ENCODE results near the gene SNAI3. TPM values are rescaled to one million over a fixed set of nuclear protein-coding genes. Genes with fewer than 3 reads are reported as not detected.
A peak's percentile ranks its signal among the peaks of the same experiment; 100 is the strongest.

SNAI3 gene
- total and polyA plus RNA-seq, 3 experiments from 2014 or later = 2.2 to 13.5 (median 2.8) TPM

GRCh38 chr16:88732172-88732960 is 46.1 kb upstream of the SNAI3 start:
- DNase-seq = no peak
- Mint-ChIP-seq H3K4me1 (peaks cover 0 to 2% (median under 1%) of the 10 kb centered on the region in 3 donors), H3K36me3 (peaks cover 0 to 53% (median 2%) of the 10 kb centered on the region in 3 donors), H3K4me3 (no peak overlapping the region), H3K9me3 (no peaks in the 10 kb centered on the region), H3K27ac (peak overlapping the region in 1 of 8 donors; percentile 50), H3K27me3 (no peaks in the 10 kb centered on the region)
- H3K9me3 ChIP-seq (ENCODE audit: low read length) = no peaks in the 10 kb centered on the region
- H3K27ac ChIP-seq (ENCODE audit: low read depth, low read length) = no peak overlapping the region
- peaks cover 4% of the 10 kb centered on the region for H3K4me1 ChIP-seq (ENCODE audit: insufficient read depth, low read length)
- ChIA-PET CTCF (no interaction called here), POLR2A (no interaction called here)
- H3K36me3 ChIP-seq (ENCODE audit: insufficient read depth, low read length) = peaks cover 16% of the 10 kb centered on the region
- no peaks in the 10 kb centered on the region for H3K27me3 ChIP-seq (ENCODE audit: insufficient read depth, low read length, poor library complexity, severe bottlenecking)
- no peak overlapping the region for H3K4me3 ChIP-seq (ENCODE audit: low read length)

- no peaks in the 10 kb centered on the region for H3K27me3 ChIP-seq (ENCODE audit: insufficient read depth, low read length, poor library complexity, severe bottlenecking)
- no peak overlapping the region for H3K27ac ChIP-seq (ENCODE audit: low read depth, low read length)
- Mint-ChIP-seq H3K4me3 (no peak overlapping the region), H3K27ac (peak overlapping the region in 1 of 8 donors; percentile 66), H3K4me1 (peaks cover 0 to 2% (median 0%) of the 10 kb centered on the region in 3 donors), H3K27me3 (no peaks in the 10 kb centered on the region), H3K9me3 (no peaks in the 10 kb centered on the region), H3K36me3 (peaks cover 0 to 57% (median 2%) of the 10 kb centered on the region in 3 donors)
- ChIA-PET CTCF (no interaction called here), POLR2A (no interaction called here)
- H3K36me3 ChIP-seq (ENCODE audit: insufficient read depth, low read length) = peaks cover 16% of the 10 kb centered on the region
- no peak overlapping the region for H3K4me3 ChIP-seq (ENCODE audit: low read length)
- no peaks in the 10 kb centered on the region for H3K9me3 ChIP-seq (ENCODE audit: low read length)
- DNase-seq = no peak
- H3K4me1 ChIP-seq (ENCODE audit: insufficient read depth, low read length) = no peaks in the 10 kb centered on the region
Measured at GRCh38 chr16:88731699-88732098, 45.4 kb upstream of the SNAI3 start.

- H3K27ac Mint-ChIP-seq = peak overlapping the region in 4 of 8 donors; percentile 38 to 91 (median 62)
- no peaks in the 10 kb centered on the region for H3K9me3 Mint-ChIP-seq
- H3K4me1 Mint-ChIP-seq = peaks cover 0 to 2% (median 0%) of the 10 kb centered on the region in 3 donors
- no peaks in the 10 kb centered on the region for H3K27me3 ChIP-seq (ENCODE audit: insufficient read depth, low read length, poor library complexity, severe bottlenecking)
- H3K9me3 ChIP-seq (ENCODE audit: low read length) = no peaks in the 10 kb centered on the region
- no peak overlapping the region for H3K4me3 Mint-ChIP-seq
- peaks cover 0 to 59% (median 4%) of the 10 kb centered on the region in 3 donors for H3K36me3 Mint-ChIP-seq
- no peak overlapping the region for H3K4me3 ChIP-seq (ENCODE audit: low read length)
- H3K4me1 ChIP-seq (ENCODE audit: insufficient read depth, low read length) = no peaks in the 10 kb centered on the region
- CTCF ChIA-PET = no interaction called here
- peaks cover 18% of the 10 kb centered on the region for H3K36me3 ChIP-seq (ENCODE audit: insufficient read depth, low read length)
- H3K27me3 Mint-ChIP-seq = no peaks in the 10 kb centered on the region
- POLR2A ChIA-PET = no interaction called here
- no peak overlapping the region for H3K27ac ChIP-seq (ENCODE audit: low read depth, low read length)
- DNase-seq = no peak
Measured at GRCh38 chr16:88730632-88731607, 44.6 kb upstream of the SNAI3 start.

- Mint-ChIP-seq H3K36me3 (peaks cover 0 to 66% (median 4%) of the 10 kb centered on the region in 3 donors), H3K27ac (peak overlapping the region in 1 of 8 donors; percentile 33), H3K9me3 (no peaks in the 10 kb centered on the region), H3K27me3 (no peaks in the 10 kb centered on the region), H3K4me1 (peaks cover 0 to 2% (median 0%) of the 10 kb centered on the region in 3 donors), H3K4me3 (no peak overlapping the region)
- H3K9me3 ChIP-seq (ENCODE audit: low read length) = no peaks in the 10 kb centered on the region
- CTCF ChIA-PET = no interaction called here
- no peak overlapping the region for H3K27ac ChIP-seq (ENCODE audit: low read depth, low read length)
- POLR2A ChIA-PET = no interaction called here
- no peak overlapping the region for H3K4me3 ChIP-seq (ENCODE audit: low read length)
- no peak for DNase-seq
- no peaks in the 10 kb centered on the region for H3K27me3 ChIP-seq (ENCODE audit: insufficient read depth, low read length, poor library complexity, severe bottlenecking)
- no peaks in the 10 kb centered on the region for H3K4me1 ChIP-seq (ENCODE audit: insufficient read depth, low read length)
- H3K36me3 ChIP-seq (ENCODE audit: insufficient read depth, low read length) = peaks cover 25% of the 10 kb centered on the region
Measured at GRCh38 chr16:88727871-88728270, 41.6 kb upstream of the SNAI3 start.

- POLR2A ChIA-PET = no interaction called here
- CTCF ChIA-PET = interaction anchor here (1.7 kb wide), 1 partner anchor 10 kb away, joined by 5 read pairs; no protein-coding TSS in a partner anchor
- no peaks in the 10 kb centered on the region for H3K27me3 ChIP-seq (ENCODE audit: insufficient read depth, low read length, poor library complexity, severe bottlenecking)
- no peak overlapping the region for H3K4me3 ChIP-seq (ENCODE audit: low read length)
- Mint-ChIP-seq H3K4me3 (no peak overlapping the region), H3K36me3 (peaks cover 0 to 70% (median 4%) of the 10 kb centered on the region in 3 donors), H3K27me3 (no peaks in the 10 kb centered on the region), H3K9me3 (no peaks in the 10 kb centered on the region), H3K4me1 (peaks cover 0 to 2% (median 0%) of the 10 kb centered on the region in 3 donors), H3K27ac (no peak overlapping the region)
- no peak overlapping the region for H3K27ac ChIP-seq (ENCODE audit: low read depth, low read length)
- H3K9me3 ChIP-seq (ENCODE audit: low read length) = no peaks in the 10 kb centered on the region
- DNase-seq = no peak
- peaks cover 27% of the 10 kb centered on the region for H3K36me3 ChIP-seq (ENCODE audit: insufficient read depth, low read length)
- no peaks in the 10 kb centered on the region for H3K4me1 ChIP-seq (ENCODE audit: insufficient read depth, low read length)
Measured at GRCh38 chr16:88726981-88727380, 40.7 kb upstream of the SNAI3 start.

- H3K27ac ChIP-seq (ENCODE audit: low read depth, low read length) = no peak overlapping the region
- ChIA-PET CTCF (interaction anchor here (1.7 kb wide), 1 partner anchor 11 kb away, joined by 5 read pairs; no protein-coding TSS in a partner anchor), POLR2A (no interaction called here)
- no peaks in the 10 kb centered on the region for H3K27me3 ChIP-seq (ENCODE audit: insufficient read depth, low read length, poor library complexity, severe bottlenecking)
- H3K36me3 ChIP-seq (ENCODE audit: insufficient read depth, low read length) = peaks cover 30% of the 10 kb centered on the region
- Mint-ChIP-seq H3K4me1 (peaks cover 0 to 2% (median 0%) of the 10 kb centered on the region in 3 donors), H3K36me3 (peaks cover 0 to 69% (median 4%) of the 10 kb centered on the region in 3 donors), H3K27me3 (no peaks in the 10 kb centered on the region), H3K27ac (no peak overlapping the region), H3K4me3 (no peak overlapping the region), H3K9me3 (no peaks in the 10 kb centered on the region)
- H3K4me1 ChIP-seq (ENCODE audit: insufficient read depth, low read length) = no peaks in the 10 kb centered on the region
- no peak overlapping the region for H3K4me3 ChIP-seq (ENCODE audit: low read length)
- no peak for DNase-seq
- H3K9me3 ChIP-seq (ENCODE audit: low read length) = no peaks in the 10 kb centered on the region
Measured at GRCh38 chr16:88726408-88726749, 40.1 kb upstream of the SNAI3 start.

GRCh38 chr16:88725609-88726407 is 39.5 kb upstream of the SNAI3 start:
- Mint-ChIP-seq H3K9me3 (no peaks in the 10 kb centered on the region), H3K4me1 (no peaks in the 10 kb centered on the region), H3K27ac (no peak overlapping the region), H3K27me3 (no peaks in the 10 kb centered on the region), H3K36me3 (peaks cover 0 to 69% (median 4%) of the 10 kb centered on the region in 3 donors), H3K4me3 (no peak overlapping the region)
- Histone ChIP-seq H3K27me3 (ENCODE audit: insufficient read depth, low read length, poor library complexity, severe bottlenecking) (no peaks in the 10 kb centered on the region), H3K4me1 (ENCODE audit: insufficient read depth, low read length) (no peaks in the 10 kb centered on the region), H3K4me3 (ENCODE audit: low read length) (no peak overlapping the region), H3K36me3 (ENCODE audit: insufficient read depth, low read length) (peaks cover 35% of the 10 kb centered on the region), H3K27ac (ENCODE audit: low read depth, low read length) (no peak overlapping the region), H3K9me3 (ENCODE audit: low read length) (no peaks in the 10 kb centered on the region)
- POLR2A ChIA-PET = no interaction called here
- no peak for DNase-seq
- CTCF ChIA-PET = interaction anchor here (1.7 kb wide), 1 partner anchor 11 kb away, joined by 5 read pairs; no protein-coding TSS in a partner anchor
